ENCODE results near the gene TRAF3IP1.

The TRAF3IP1 gene

DNA sequence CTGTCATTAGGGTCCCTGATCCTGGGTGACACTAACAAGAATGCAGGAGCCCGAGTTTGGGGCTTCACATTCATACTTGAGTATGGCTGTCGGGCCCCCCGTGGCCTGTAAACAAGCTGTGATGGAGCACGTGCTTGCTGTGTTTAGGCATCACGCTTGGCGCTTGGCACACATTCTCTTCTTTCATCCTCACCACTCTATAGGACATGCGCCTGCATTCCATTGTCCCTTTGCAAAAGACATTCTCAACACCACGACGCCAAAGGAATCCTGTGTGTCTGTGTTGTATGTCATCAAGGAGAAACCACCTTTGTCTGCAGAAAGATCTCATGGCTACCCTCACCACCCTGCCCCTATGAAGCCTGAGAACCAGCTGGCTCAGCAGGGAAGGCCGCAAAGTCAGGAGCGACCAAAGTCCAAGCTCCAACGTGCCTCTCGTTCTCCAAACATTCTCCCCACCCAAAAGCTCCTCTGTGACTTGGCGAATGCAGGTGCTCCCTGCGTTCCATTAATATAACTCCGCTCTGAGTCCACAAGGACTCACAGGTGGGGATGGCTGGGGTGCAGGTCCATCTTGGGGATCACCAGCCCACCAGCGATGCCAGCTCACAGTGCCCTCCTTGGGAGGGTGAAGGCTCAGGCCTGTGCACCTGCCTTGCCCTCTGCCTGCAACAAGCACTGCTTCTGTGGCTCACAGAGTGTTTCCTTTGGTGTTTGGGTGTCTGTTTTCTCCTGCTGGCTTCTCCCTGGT lies 25.8 kb upstream of the TRAF3IP1 start:
- Histone ChIP-seq H3K4ac (ENCODE audit: low read depth, low read length) (no peak overlapping the region), H2BK120ac (ENCODE audit: low read depth, low read length) (no peak overlapping the region), H3K56ac (ENCODE audit: low read length) (no peak overlapping the region), H3K27me3 (ENCODE audit: insufficient read depth, low read length, poor library complexity) (no peaks in the 10 kb centered on the region), H2AK5ac (ENCODE audit: low read length) (no peak overlapping the region), H3K9ac (ENCODE audit: low read length) (no peak overlapping the region), H3K4me1 (ENCODE audit: control insufficient read depth, low read depth, low read length) (peaks cover 8% of the 10 kb centered on the region), H3K79me2 (ENCODE audit: control insufficient read depth, insufficient read depth, low read length) (no peaks in the 10 kb centered on the region), H2BK5ac (ENCODE audit: low read length) (no peak overlapping the region), H3K23ac (ENCODE audit: low read length) (no peak overlapping the region), H3K36me3 (ENCODE audit: control insufficient read depth, insufficient read depth, low read length) (no peaks in the 10 kb centered on the region), H2BK15ac (replicated peaks; ENCODE audit: low read depth) (no peak overlapping the region), H3K27ac (ENCODE audit: low read depth, low read length) (no peak overlapping the region), H3K79me1 (ENCODE audit: low read length) (no peaks in the 10 kb centered on the region), H4K5ac (ENCODE audit: low read length) (no peak overlapping the region), H3K4me3 (ENCODE audit: low read length) (no peak overlapping the region), H4K8ac (ENCODE audit: low read depth, low read length) (no peak overlapping the region), H3K18ac (ENCODE audit: low read length) (no peak overlapping the region), H3K4me2 (ENCODE audit: low read length) (no peak overlapping the region)
- no CpG with 5 or more reads among the region's 17 CpGs for WGBS (ENCODE audit: extremely low coverage, insufficient coverage, low lambda C conversion rate)
- no peak for DNase-seq

DNA sequence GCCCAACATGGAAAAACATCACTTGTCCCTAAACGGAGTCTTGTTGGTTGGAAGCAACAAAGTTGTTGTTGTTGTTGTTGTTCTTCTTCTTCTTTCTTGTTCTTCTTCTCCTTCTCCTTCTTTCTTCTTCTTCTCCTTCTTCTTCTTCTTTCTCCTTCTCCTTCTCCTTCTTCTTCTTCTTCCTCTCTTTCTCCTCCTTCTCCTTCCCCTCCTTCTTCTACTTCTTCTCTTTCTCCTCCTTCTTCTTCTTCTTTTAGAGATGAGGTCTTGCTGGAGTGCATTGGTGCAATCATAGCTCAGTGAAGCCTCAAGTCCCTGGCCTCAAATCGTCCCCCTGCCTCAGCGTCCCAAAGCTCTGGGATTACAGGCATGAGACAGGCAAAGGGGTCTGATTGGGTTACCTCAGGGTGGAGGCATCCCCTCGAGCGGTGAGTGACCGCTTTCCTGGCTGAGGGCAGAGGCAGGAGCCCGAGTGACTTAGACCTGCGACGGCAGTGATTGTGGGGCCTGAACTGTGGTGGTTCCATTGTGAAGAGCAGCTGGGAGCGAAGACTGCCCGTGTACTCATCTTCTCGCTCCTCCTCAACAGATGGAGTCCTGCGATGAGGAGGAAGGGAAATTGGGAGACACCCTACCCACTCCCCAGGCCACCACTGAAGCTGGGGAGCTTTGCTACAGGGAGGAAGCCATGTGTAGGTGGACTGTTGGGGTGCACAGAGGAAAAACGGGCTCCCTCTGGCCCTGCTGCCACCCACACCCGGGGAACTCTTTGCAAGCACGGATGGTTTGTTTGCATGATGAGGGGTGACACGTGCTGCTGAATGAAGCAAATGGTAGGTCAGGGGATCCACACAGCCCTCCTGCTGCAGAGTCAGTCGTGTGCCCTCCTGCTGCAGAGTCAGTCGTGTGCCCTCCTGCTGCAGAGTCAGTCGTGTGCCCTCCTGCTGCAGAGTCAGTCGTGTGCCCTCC lies 24.9 kb upstream of the TRAF3IP1 start:
- H3K4ac ChIP-seq (ENCODE audit: low read depth, low read length) = no peak overlapping the region
- no CpG with 5 or more reads among the region's 21 CpGs for WGBS (ENCODE audit: extremely low coverage, insufficient coverage, low lambda C conversion rate)
- H3K4me2 ChIP-seq (ENCODE audit: low read length) = no peak overlapping the region
- H4K8ac ChIP-seq (ENCODE audit: low read depth, low read length) = no peak overlapping the region
- no peak overlapping the region for H4K5ac ChIP-seq (ENCODE audit: low read length)
- H3K79me1 ChIP-seq (ENCODE audit: low read length) = no peaks in the 10 kb centered on the region
- H3K18ac ChIP-seq (ENCODE audit: low read length) = no peak overlapping the region
- no peak overlapping the region for H2AK5ac ChIP-seq (ENCODE audit: low read length)
- H3K56ac ChIP-seq (ENCODE audit: low read length) = no peak overlapping the region
- DNase-seq = no peak
- H3K9ac ChIP-seq (ENCODE audit: low read length) = no peak overlapping the region
- no peaks in the 10 kb centered on the region for H3K27me3 ChIP-seq (ENCODE audit: insufficient read depth, low read length, poor library complexity)
- no peak overlapping the region for H3K4me3 ChIP-seq (ENCODE audit: low read length)
- H3K36me3 ChIP-seq (ENCODE audit: control insufficient read depth, insufficient read depth, low read length) = no peaks in the 10 kb centered on the region
- H2BK15ac ChIP-seq (replicated peaks; ENCODE audit: low read depth) = no peak overlapping the region
- peaks cover 2% of the 10 kb centered on the region for H3K4me1 ChIP-seq (ENCODE audit: control insufficient read depth, low read depth, low read length)
- no peak overlapping the region for H2BK120ac ChIP-seq (ENCODE audit: low read depth, low read length)
- H3K79me2 ChIP-seq (ENCODE audit: control insufficient read depth, insufficient read depth, low read length) = no peaks in the 10 kb centered on the region
- H3K23ac ChIP-seq (ENCODE audit: low read length) = no peak overlapping the region
- H2BK5ac ChIP-seq (ENCODE audit: low read length) = no peak overlapping the region
- no peak overlapping the region for H3K27ac ChIP-seq (ENCODE audit: low read depth, low read length)

DNA sequence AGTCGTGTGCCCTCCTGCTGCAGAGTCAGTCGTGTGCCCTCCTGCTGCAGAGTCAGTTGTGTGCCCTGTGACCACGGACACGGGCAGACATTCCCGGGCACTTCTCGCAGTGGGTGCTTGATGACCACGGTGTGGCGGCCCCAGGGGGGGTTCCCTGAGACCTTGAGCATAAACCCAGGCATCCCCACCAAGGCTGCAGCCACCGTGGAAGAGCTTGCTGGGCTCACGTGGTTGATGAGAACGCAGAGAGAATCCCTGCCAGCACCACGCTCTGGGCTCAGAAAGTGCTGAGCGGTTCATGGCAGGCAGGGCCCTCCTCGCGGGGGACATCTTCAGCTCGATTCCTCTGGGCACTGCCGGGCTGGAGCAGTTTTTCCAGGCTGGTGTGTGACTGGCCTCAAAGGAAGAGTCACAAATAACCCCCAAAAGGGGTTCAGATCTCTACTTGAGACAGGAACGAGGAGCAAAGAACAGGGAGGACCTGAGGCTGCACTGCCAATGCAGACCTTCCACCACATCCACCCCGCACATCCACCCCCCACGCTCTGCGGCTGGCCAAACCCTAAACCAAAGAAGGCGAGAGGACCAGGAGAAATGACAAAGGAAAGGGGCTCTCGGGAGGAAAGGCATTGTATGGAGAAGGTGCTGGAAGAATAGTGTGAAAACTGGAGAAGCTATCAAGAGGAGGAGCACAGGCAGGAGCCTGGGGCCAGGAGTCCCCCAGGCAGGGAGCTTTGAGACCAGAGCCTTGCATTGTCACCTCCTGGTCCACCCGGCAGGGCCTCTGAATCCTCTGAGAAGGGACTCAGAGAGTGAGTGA lies 23.5 kb upstream of the TRAF3IP1 start:
- Histone ChIP-seq H3K79me2 (ENCODE audit: control insufficient read depth, insufficient read depth, low read length) (no peaks in the 10 kb centered on the region), H3K18ac (ENCODE audit: low read length) (no peak overlapping the region), H2BK5ac (ENCODE audit: low read length) (peak overlapping the region; percentile 1), H3K4me3 (ENCODE audit: low read length) (no peak overlapping the region), H3K36me3 (ENCODE audit: control insufficient read depth, insufficient read depth, low read length) (no peaks in the 10 kb centered on the region), H3K79me1 (ENCODE audit: low read length) (no peaks in the 10 kb centered on the region), H3K27me3 (ENCODE audit: insufficient read depth, low read length, poor library complexity) (no peaks in the 10 kb centered on the region), H3K27ac (ENCODE audit: low read depth, low read length) (peak overlapping the region; percentile 25), H3K56ac (ENCODE audit: low read length) (peak overlapping the region; percentile 76), H4K5ac (ENCODE audit: low read length) (no peak overlapping the region), H3K9ac (ENCODE audit: low read length) (no peak overlapping the region), H2BK15ac (replicated peaks; ENCODE audit: low read depth) (no peak overlapping the region), H3K4me1 (ENCODE audit: control insufficient read depth, low read depth, low read length) (peaks cover 2% of the 10 kb centered on the region), H2BK120ac (ENCODE audit: low read depth, low read length) (no peak overlapping the region), H4K8ac (ENCODE audit: low read depth, low read length) (no peak overlapping the region), H3K4ac (ENCODE audit: low read depth, low read length) (no peak overlapping the region), H3K4me2 (ENCODE audit: low read length) (no peak overlapping the region), H3K23ac (ENCODE audit: low read length) (no peak overlapping the region), H2AK5ac (ENCODE audit: low read length) (no peak overlapping the region)
- WGBS (ENCODE audit: extremely low coverage, insufficient coverage, low lambda C conversion rate) = no CpG with 5 or more reads among the region's 24 CpGs
- DNase-seq = peak; percentile 86

DNA sequence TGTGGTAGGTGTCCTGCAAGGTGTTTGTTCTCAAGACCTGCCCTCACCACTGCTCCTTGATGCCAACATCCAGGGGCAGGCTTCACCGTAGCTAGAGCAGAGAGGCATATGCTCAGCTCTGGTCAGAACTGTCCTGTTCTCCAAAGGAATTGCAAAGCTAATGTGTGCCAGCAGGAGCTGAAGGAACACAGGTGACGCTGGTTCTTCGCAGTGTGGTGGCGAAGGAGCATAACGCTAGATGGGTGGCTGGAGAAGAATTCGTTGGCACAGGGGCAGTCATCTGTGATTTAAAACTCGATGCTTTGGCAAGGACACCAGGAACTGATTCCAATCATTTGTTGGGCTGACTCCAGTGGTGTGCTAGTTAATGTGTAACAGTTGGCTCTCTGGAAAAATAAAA lies 20.5 kb upstream of the TRAF3IP1 start:
- Histone ChIP-seq H3K4ac (ENCODE audit: low read depth, low read length) (no peak overlapping the region), H2BK15ac (replicated peaks; ENCODE audit: low read depth) (no peak overlapping the region), H3K36me3 (ENCODE audit: control insufficient read depth, insufficient read depth, low read length) (no peaks in the 10 kb centered on the region), H3K27ac (ENCODE audit: low read depth, low read length) (no peak overlapping the region), H2AK5ac (ENCODE audit: low read length) (no peak overlapping the region), H4K8ac (ENCODE audit: low read depth, low read length) (no peak overlapping the region), H3K4me3 (ENCODE audit: low read length) (no peak overlapping the region), H3K4me2 (ENCODE audit: low read length) (no peak overlapping the region), H4K5ac (ENCODE audit: low read length) (no peak overlapping the region), H3K23ac (ENCODE audit: low read length) (no peak overlapping the region), H3K4me1 (ENCODE audit: control insufficient read depth, low read depth, low read length) (peaks cover 2% of the 10 kb centered on the region), H2BK5ac (ENCODE audit: low read length) (no peak overlapping the region), H3K79me1 (ENCODE audit: low read length) (no peaks in the 10 kb centered on the region), H3K56ac (ENCODE audit: low read length) (no peak overlapping the region), H3K27me3 (ENCODE audit: insufficient read depth, low read length, poor library complexity) (no peaks in the 10 kb centered on the region), H3K79me2 (ENCODE audit: control insufficient read depth, insufficient read depth, low read length) (no peaks in the 10 kb centered on the region), H2BK120ac (ENCODE audit: low read depth, low read length) (no peak overlapping the region), H3K9ac (ENCODE audit: low read length) (no peak overlapping the region), H3K18ac (ENCODE audit: low read length) (no peak overlapping the region)
- WGBS (ENCODE audit: extremely low coverage, insufficient coverage, low lambda C conversion rate) = no CpG with 5 or more reads among the region's 7 CpGs
- DNase-seq = no peak

DNA sequence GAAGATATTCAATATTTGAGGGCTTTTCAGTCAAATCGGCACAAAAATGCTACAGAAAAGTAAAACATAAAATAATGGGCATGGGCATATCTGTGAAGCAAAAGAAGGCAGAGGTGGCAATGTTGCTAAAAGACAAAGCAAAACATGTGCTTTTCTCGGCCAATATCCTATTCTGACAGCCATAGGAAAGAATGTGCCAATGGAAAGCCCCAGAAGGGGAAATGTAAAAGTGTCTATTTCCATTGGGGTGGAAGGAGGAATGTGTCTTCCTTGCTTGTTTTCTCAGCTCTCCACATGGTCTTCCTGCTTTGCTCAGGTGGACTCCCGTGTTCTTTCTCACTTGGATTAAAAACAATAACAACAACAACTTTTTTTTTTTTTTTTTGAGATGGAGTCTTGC lies 18.2 kb upstream of the TRAF3IP1 start:
- no peak overlapping the region for H3K27ac ChIP-seq (ENCODE audit: low read depth, low read length)
- H3K9ac ChIP-seq (ENCODE audit: low read length) = no peak overlapping the region
- H3K79me2 ChIP-seq (ENCODE audit: control insufficient read depth, insufficient read depth, low read length) = no peaks in the 10 kb centered on the region
- no peak overlapping the region for H4K8ac ChIP-seq (ENCODE audit: low read depth, low read length)
- H4K5ac ChIP-seq (ENCODE audit: low read length) = no peak overlapping the region
- DNase-seq = no peak
- WGBS (ENCODE audit: extremely low coverage, insufficient coverage, low lambda C conversion rate) = no CpG with 5 or more reads among the region's 3 CpGs
- no peak overlapping the region for H2BK120ac ChIP-seq (ENCODE audit: low read depth, low read length)
- H3K4me3 ChIP-seq (ENCODE audit: low read length) = no peak overlapping the region
- H3K4me1 ChIP-seq (ENCODE audit: control insufficient read depth, low read depth, low read length) = peaks cover 2% of the 10 kb centered on the region
- H3K23ac ChIP-seq (ENCODE audit: low read length) = no peak overlapping the region
- no peak overlapping the region for H3K56ac ChIP-seq (ENCODE audit: low read length)
- H2BK15ac ChIP-seq (replicated peaks; ENCODE audit: low read depth) = no peak overlapping the region
- H3K36me3 ChIP-seq (ENCODE audit: control insufficient read depth, insufficient read depth, low read length) = no peaks in the 10 kb centered on the region
- H2AK5ac ChIP-seq (ENCODE audit: low read length) = no peak overlapping the region
- H3K18ac ChIP-seq (ENCODE audit: low read length) = no peak overlapping the region
- no peak overlapping the region for H3K4me2 ChIP-seq (ENCODE audit: low read length)
- H3K27me3 ChIP-seq (ENCODE audit: insufficient read depth, low read length, poor library complexity) = no peaks in the 10 kb centered on the region
- no peaks in the 10 kb centered on the region for H3K79me1 ChIP-seq (ENCODE audit: low read length)
- no peak overlapping the region for H2BK5ac ChIP-seq (ENCODE audit: low read length)
- no peak overlapping the region for H3K4ac ChIP-seq (ENCODE audit: low read depth, low read length)
